Neuronal stem cell (in vitro differentiated cells): ENCODE data around the gene ZNF444.

Experiments
- DNase-seq: peaks from one replicate; pipeline ENCODE4 v3.0.0-alpha.2; 2013; ENCODE audit warnings: low spot score
- H2AFZ ChIP-seq: one replicate; pipeline ENCODE4 v1.6.1; 2013; ENCODE audit warnings: mild to moderate bottlenecking, low read length, inconsistent platforms
- H2AK5ac ChIP-seq: 2 replicates; pipeline ENCODE4 v1.6.1; 2013; ENCODE audit warnings: low read depth, mild to moderate bottlenecking, inconsistent platforms, low read length, moderate library complexity, mixed read lengths
- H2BK120ac ChIP-seq: 2 replicates; pipeline ENCODE4 v1.6.1; 2013; ENCODE audit warnings: low read depth, mild to moderate bottlenecking, inconsistent platforms, low read length, moderate library complexity, mixed read lengths
- H2BK12ac ChIP-seq: one replicate; pipeline ENCODE4 v1.6.1; 2013; ENCODE audit warnings: low read length, inconsistent platforms
- H2BK15ac ChIP-seq: 2 replicates; pipeline ENCODE4 v1.6.1; 2013; ENCODE audit warnings: mild to moderate bottlenecking, low read length, inconsistent platforms, mixed read lengths
- H2BK5ac ChIP-seq: one replicate; pipeline ENCODE4 v1.6.1; 2013; ENCODE audit warnings: inconsistent platforms, mild to moderate bottlenecking, low read length, moderate library complexity
- H3K14ac ChIP-seq: one replicate; pipeline ENCODE4 v1.6.1; 2013; ENCODE audit warnings: low read length, inconsistent platforms
- H3K18ac ChIP-seq: 2 replicates; pipeline ENCODE4 v1.6.1; 2013; ENCODE audit warnings: low read length, inconsistent platforms
- H3K23ac ChIP-seq: 2 replicates; pipeline ENCODE4 v1.6.1; 2013; ENCODE audit warnings: low read depth, mild to moderate bottlenecking, mixed read lengths, low read length, inconsistent platforms; ENCODE audit not compliant: poor library complexity
- H3K27ac ChIP-seq: replicated peaks from 3 replicates; pipeline ENCODE4 v1.5.1; 2013; ENCODE audit warnings: low read length, inconsistent platforms
- H3K27me3 ChIP-seq, 3 experiments: 2 replicates each; pipeline ENCODE4 v1.6.1; 2013; ENCODE audit warnings: low read length in 3 of 3, mild to moderate bottlenecking in 2 of 3, inconsistent platforms in 1 of 3, low read depth in 1 of 3, mixed read lengths in 1 of 3, moderate library complexity in 1 of 3; ENCODE audit not compliant: control insufficient read depth in 3 of 3, insufficient read depth in 3 of 3
- H3K36me3 ChIP-seq, 2 donors: replicated peaks in 1 of 2; 2 replicates each; pipeline ENCODE4 v1.6.1; 2013; ENCODE audit warnings: low read length in 2 of 2; ENCODE audit not compliant: control insufficient read depth in 2 of 2, insufficient read depth in 2 of 2
- H3K4ac ChIP-seq: 2 replicates; pipeline ENCODE4 v1.6.1; 2013; ENCODE audit warnings: inconsistent platforms, mild to moderate bottlenecking, low read length, moderate library complexity
- H3K4me1 ChIP-seq, 2 donors: 1 replicate in 1 of 2; 2 replicates in 1 of 2; pipeline ENCODE4 v1.6.1; 2013; ENCODE audit warnings: low read length in 2 of 2, low read depth in 1 of 2; ENCODE audit not compliant: control insufficient read depth in 2 of 2, insufficient read depth in 1 of 2
- H3K4me2 ChIP-seq: one replicate; pipeline ENCODE4 v1.6.1; 2013; ENCODE audit warnings: mild to moderate bottlenecking, low read length, inconsistent platforms; ENCODE audit not compliant: insufficient read depth, poor library complexity, severe bottlenecking
- H3K4me3 ChIP-seq, 2 donors: 2 replicates each; pipeline ENCODE4 v1.5.1; 2013; ENCODE audit warnings: low read length in 2 of 2, mild to moderate bottlenecking in 2 of 2, inconsistent platforms in 1 of 2, moderate library complexity in 1 of 2
- H3K79me1 ChIP-seq: one replicate; pipeline ENCODE4 v1.6.1; 2013; ENCODE audit warnings: low read depth, mild to moderate bottlenecking, inconsistent platforms, low read length, moderate library complexity
- H3K9ac ChIP-seq: one replicate; pipeline ENCODE4 v1.6.1; 2013; ENCODE audit warnings: mild to moderate bottlenecking, low read depth, low read length, inconsistent platforms; ENCODE audit not compliant: poor library complexity
- H3K9me3 ChIP-seq, 2 donors: replicated peaks in 1 of 2; 2 replicates each; pipeline versions ENCODE3 to v1.6.1; 2013; ENCODE audit warnings: low read length in 2 of 2, mild to moderate bottlenecking in 2 of 2, inconsistent platforms in 1 of 2, low read depth in 1 of 2, mixed read lengths in 1 of 2, moderate library complexity in 1 of 2; ENCODE audit not compliant: control insufficient read depth in 2 of 2, insufficient read depth in 1 of 2
- H4K8ac ChIP-seq: one replicate; pipeline ENCODE4 v1.6.1; 2013; ENCODE audit warnings: low read depth, mild to moderate bottlenecking, inconsistent platforms, low read length, moderate library complexity
- H4K91ac ChIP-seq: one replicate; pipeline ENCODE4 v1.6.1; 2013; ENCODE audit warnings: low read length, low read depth, mild to moderate bottlenecking, inconsistent platforms; ENCODE audit not compliant: poor library complexity
- WGBS, 2 donors: extraction: QIAGEN DNeasy Blood & Tissue Kit; methylation state at CpG; one replicate each; pipeline ENCODE4 v1.1.7; 2013; ENCODE audit warnings: missing lambda C conversion rate in 2 of 2, mixed read lengths in 1 of 2; ENCODE audit not compliant: insufficient read length in 2 of 2, insufficient replicate concordance in 1 of 2; ENCODE audit errors: extremely low coverage in 2 of 2; 5-methylcytosine and 5-hydroxymethylcytosine counted together

The ZNF444 gene

DNA sequence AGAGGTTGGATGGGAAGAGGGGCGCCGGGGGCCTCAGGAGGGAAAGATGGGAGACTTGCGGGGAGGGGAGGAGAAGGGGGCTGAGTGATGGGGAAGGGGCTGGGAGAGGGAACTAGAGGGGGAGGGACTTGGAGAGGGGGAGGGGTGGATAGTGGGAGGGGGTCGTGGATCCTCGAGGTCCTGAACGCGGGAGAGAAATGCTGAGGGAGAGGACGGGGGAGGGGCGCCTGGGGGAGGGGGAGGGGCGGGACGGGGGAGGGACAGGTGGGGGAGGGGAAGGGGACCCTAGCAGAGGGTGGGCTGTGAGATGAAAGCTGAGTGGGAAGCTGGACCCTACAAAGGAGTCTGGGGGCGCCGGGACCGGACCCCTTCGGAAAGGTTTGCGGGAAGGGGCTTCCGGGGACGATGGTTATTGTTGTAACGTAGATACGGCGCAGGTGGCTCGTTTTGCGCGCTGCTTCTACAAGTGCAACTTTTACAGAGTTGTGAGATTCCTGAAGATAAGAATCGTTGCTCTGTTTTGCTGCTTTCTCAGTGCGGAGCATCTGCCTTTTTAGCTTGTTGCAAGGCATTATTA, 418 bp downstream of the ZNF444 start:
- Histone ChIP-seq H3K4ac (no peak overlapping the region), H2BK15ac (no peak overlapping the region), H3K36me3 (peaks cover 4 to 17% of the 10 kb centered on the region in 2 donors), H3K23ac (no peak overlapping the region), H3K79me1 (peaks cover 2% of the 10 kb centered on the region), H3K9me3 (no peaks in the 10 kb centered on the region), H4K91ac (no peak overlapping the region), H3K14ac (no peak overlapping the region), H3K18ac (peak overlapping the region; percentile 73), H3K9ac (peak overlapping the region; percentile 26), H2BK120ac (no peak overlapping the region), H4K8ac (no peak overlapping the region), H3K27ac (peak overlapping the region; percentile 26), H3K4me3 (peak overlapping the region; percentile 50 to 85), H3K4me1 (peaks cover 10 to 18% of the 10 kb centered on the region in 2 donors), H2AK5ac (no peak overlapping the region), H3K27me3 (no peaks in the 10 kb centered on the region), H2BK12ac (no peak overlapping the region), H2BK5ac (no peak overlapping the region), H2AFZ (peak overlapping the region; percentile 66), H3K4me2 (peak overlapping the region; percentile 63)
- no CpG with 5 or more reads among the region's 26 CpGs for WGBS, 2 donors
- DNase-seq: no peak

DNA sequence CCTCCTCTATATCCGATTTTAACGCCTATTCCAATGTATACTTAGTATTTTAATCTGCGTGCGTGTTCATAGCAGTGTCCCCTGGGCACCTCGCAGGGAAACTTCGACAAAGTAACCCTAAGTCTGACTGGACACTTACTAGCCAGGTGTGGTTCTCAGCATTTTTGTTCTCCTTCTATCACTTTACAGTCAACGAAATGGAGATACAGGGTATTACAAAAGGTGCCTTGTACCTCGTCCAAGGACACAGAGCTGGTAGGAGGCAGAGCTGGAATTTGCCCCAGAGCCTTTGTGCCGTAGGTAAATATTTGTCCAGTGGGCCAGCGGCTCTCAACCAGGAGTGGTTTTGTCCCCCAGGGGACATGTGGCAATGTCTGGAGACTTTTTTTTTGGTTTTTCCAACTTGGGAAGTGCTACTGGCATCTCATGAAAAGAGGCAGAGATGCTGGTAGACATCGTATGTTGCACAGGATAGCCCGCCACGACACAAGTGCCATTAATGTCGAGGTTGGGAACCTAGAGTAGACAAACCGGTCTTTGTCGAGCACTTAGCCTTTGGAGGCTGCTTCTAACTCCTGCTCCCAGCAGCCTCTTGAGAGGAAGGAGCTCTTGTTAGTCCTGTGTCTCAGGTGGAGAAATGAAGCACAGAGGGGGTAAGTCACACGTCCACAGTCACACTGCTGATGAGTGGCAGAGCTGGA, 1.1 kb downstream of the ZNF444 start:
- Histone ChIP-seq H3K18ac (no peak overlapping the region), H3K27me3 (no peaks in the 10 kb centered on the region), H3K4me3 (peak overlapping the region; percentile 50 to 85), H2AK5ac (peak overlapping the region; percentile 9), H3K79me1 (peaks cover 5% of the 10 kb centered on the region), H3K4me1 (peaks cover 10 to 18% of the 10 kb centered on the region in 2 donors), H3K27ac (no peak overlapping the region), H2BK15ac (no peak overlapping the region), H3K9ac (no peak overlapping the region), H4K8ac (no peak overlapping the region), H3K23ac (no peak overlapping the region), H3K36me3 (peaks cover 9 to 22% of the 10 kb centered on the region in 2 donors), H2BK120ac (no peak overlapping the region), H3K4me2 (peak overlapping the region; percentile 63), H4K91ac (no peak overlapping the region), H2BK5ac (no peak overlapping the region), H3K4ac (no peak overlapping the region), H3K14ac (no peak overlapping the region), H3K9me3 (no peaks in the 10 kb centered on the region), H2BK12ac (no peak overlapping the region), H2AFZ (no peak overlapping the region)
- DNase-seq: no peak
- WGBS, 2 donors: no CpG with 5 or more reads among the region's 17 CpGs

DNA sequence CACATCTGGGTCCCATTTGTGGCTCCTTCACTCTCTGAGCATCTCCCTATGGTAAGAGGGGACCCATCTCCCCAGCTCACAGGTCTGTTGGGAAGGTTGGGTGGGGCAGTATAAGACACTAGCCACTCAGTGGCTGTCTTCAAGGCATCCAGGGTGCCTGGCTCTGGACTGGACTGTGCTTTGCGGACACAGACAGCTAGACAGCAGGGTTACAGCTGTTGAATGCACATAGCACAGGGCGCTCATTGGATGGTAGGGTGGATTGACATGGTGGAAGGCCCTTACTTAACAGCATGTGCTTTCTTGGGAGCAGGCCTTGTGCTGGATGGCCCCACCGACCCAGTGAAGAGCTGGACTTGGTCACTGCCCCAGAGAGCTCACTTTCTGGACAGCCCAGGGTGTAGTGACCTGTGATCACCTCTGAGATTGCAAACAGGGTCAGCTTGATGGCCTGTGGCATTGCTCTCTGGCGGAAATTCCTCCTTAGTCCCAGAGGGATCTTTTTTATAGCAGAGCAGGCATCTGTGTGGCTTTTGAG, 1.9 kb downstream of the ZNF444 start:
- Histone ChIP-seq H4K91ac (no peak overlapping the region), H3K9ac (peak overlapping the region; percentile 31), H2AFZ (no peak overlapping the region), H3K23ac (no peak overlapping the region), H2AK5ac (no peak overlapping the region), H3K4me1 (peaks cover 10 to 18% of the 10 kb centered on the region in 2 donors), H3K14ac (no peak overlapping the region), H3K27ac (no peak overlapping the region), H2BK120ac (no peak overlapping the region), H3K4me3 (peak overlapping the region in 1 of 2 donors; percentile 37), H2BK12ac (no peak overlapping the region), H2BK5ac (no peak overlapping the region), H3K4ac (no peak overlapping the region), H3K18ac (no peak overlapping the region), H4K8ac (no peak overlapping the region), H2BK15ac (no peak overlapping the region), H3K79me1 (peaks cover 9% of the 10 kb centered on the region), H3K36me3 (peaks cover 16 to 29% of the 10 kb centered on the region in 2 donors), H3K9me3 (no peaks in the 10 kb centered on the region), H3K27me3 (no peaks in the 10 kb centered on the region), H3K4me2 (no peak overlapping the region)
- WGBS, 2 donors: no CpG with 5 or more reads among the region's 4 CpGs
- no peak for DNase-seq

DNA sequence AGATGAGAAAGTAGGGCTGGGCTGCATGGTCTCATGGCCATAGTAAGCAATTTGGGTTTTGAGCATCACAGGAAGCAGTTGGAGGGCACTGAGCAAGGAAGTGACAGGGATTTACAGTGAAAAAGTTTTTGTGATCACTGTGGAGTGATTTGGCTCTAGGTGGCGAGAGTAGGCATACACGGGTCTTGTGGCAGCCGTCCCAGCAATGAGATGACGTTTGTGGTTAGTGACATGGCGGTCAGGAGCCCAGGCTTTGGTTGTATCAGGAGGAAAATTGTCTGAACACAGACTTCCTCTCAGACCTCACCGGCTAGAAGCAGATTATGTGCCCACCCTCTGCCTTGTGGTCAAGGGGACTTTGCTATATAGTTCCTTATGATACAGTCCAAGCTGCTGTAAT, 3.3 kb downstream of the ZNF444 start:
- no peak for DNase-seq
- H3K27me3 ChIP-seq: no peaks in the 10 kb centered on the region
- H3K4me3 ChIP-seq: no peak overlapping the region
- H2BK120ac ChIP-seq: no peak overlapping the region
- no peak overlapping the region for H3K18ac ChIP-seq
- H3K14ac ChIP-seq: no peak overlapping the region
- no peaks in the 10 kb centered on the region for H3K9me3 ChIP-seq
- peaks cover 10 to 18% of the 10 kb centered on the region in 2 donors for H3K4me1 ChIP-seq
- H2BK5ac ChIP-seq: no peak overlapping the region
- no peak overlapping the region for H2AK5ac ChIP-seq
- no peak overlapping the region for H3K4me2 ChIP-seq
- no CpG with 5 or more reads among the region's 6 CpGs for WGBS, 2 donors
- no peak overlapping the region for H3K4ac ChIP-seq
- H4K8ac ChIP-seq: no peak overlapping the region
- H3K23ac ChIP-seq: no peak overlapping the region
- H2BK12ac ChIP-seq: no peak overlapping the region
- H4K91ac ChIP-seq: no peak overlapping the region
- H2AFZ ChIP-seq: no peak overlapping the region
- peaks cover 11% of the 10 kb centered on the region for H3K79me1 ChIP-seq
- no peak overlapping the region for H3K9ac ChIP-seq
- peaks cover 16 to 39% of the 10 kb centered on the region in 2 donors for H3K36me3 ChIP-seq
- H2BK15ac ChIP-seq: no peak overlapping the region
- H3K27ac ChIP-seq: no peak overlapping the region
